ENCODE results near the gene MED19.

- no peak for TF ChIP-seq CTCF (IDR thresholded peaks at IDR 0.05)
- peak in 2 of 3 donors; percentile 65 to 66 for TF ChIP-seq POLR2AphosphoS5 (IDR thresholded peaks at IDR 0.05)
- TF ChIP-seq EP300 (IDR thresholded peaks at IDR 0.05; ENCODE audit: low read depth): no peak
Measured at GRCh38 chr11:57711414-57712255, at the start of gene MED19.

Data from transverse colon (tissue), 4 donors.